Stimulated activated memory B cell treated with anti-CD40 and anti-IgM and Interleukin-4, amounts not matched to agents 10 μg/mL and 1 μg/mL and 100 μg/mL, for 72 hours (primary cell): ENCODE results near the gene ELOF1.
A peak's percentile ranks its signal among the peaks of the same experiment; 100 is the strongest.

Experiments used
- ATAC-seq: fragments of 150-1000 bp; cut with Tn5 transposase; 2 replicates; pipeline ENCODE4 v1.10.0; 2021
- H3K27ac Mint-ChIP-seq: one replicate; pipeline ENCODE4 v1.8.0; 2022; ENCODE audit warnings: mild to moderate bottlenecking, mixed read lengths
- H3K27me3 Mint-ChIP-seq: one replicate; pipeline ENCODE4 v1.8.0; 2022; ENCODE audit warnings: mixed read lengths
- H3K36me3 Mint-ChIP-seq: one replicate; pipeline ENCODE4 v1.8.0; 2022; ENCODE audit warnings: mixed read lengths
- H3K4me1 Mint-ChIP-seq: one replicate; pipeline ENCODE4 v1.8.0; 2022; ENCODE audit warnings: mixed read lengths
- H3K4me3 Mint-ChIP-seq: one replicate; pipeline ENCODE4 v1.8.0; 2022; ENCODE audit warnings: mild to moderate bottlenecking, moderate library complexity, mixed read lengths
- H3K9me3 Mint-ChIP-seq: one replicate; pipeline ENCODE4 v1.8.0; 2022; ENCODE audit warnings: mixed read lengths

Gene ELOF1

GRCh38 chr19:11530432-11530831 is 28.6 kb downstream of the ELOF1 start:
- H3K4me3 Mint-ChIP-seq: no peak overlapping the region
- H3K36me3 Mint-ChIP-seq: peaks cover 5% of the 10 kb centered on the region
- no peaks in the 10 kb centered on the region for H3K9me3 Mint-ChIP-seq
- H3K27me3 Mint-ChIP-seq: no peaks in the 10 kb centered on the region
- no peak overlapping the region for H3K27ac Mint-ChIP-seq
- no peak for ATAC-seq
- H3K4me1 Mint-ChIP-seq: peaks cover 33% of the 10 kb centered on the region

- Mint-ChIP-seq H3K9me3 (no peaks in the 10 kb centered on the region), H3K27me3 (no peaks in the 10 kb centered on the region), H3K4me3 (peak within 1 kb of the TSS; percentile 100), H3K27ac (peak within 1 kb of the TSS; percentile 98), H3K36me3 (peaks cover 5% of the 10 kb centered on the region), H3K4me1 (peaks cover 16% of the 10 kb centered on the region)
- ATAC-seq: peak; percentile 100
Observed at GRCh38 chr19:11528551-11529341, 30.3 kb downstream of the ELOF1 start, which contains the start of gene ECSIT. Gene ECSIT (minus strand): TSS chr19:11529134. CDS start chr19:11519170, 9,964 bp downstream.

GRCh38 chr19:11519138-11519537 is 39.9 kb downstream of the ELOF1 start:
- H3K36me3 Mint-ChIP-seq: peaks cover 36% of the 10 kb centered on the region
- no peak for ATAC-seq

GRCh38 chr19:11513946-11514345 is 45.1 kb downstream of the ELOF1 start:
- Mint-ChIP-seq H3K4me3 (no peak overlapping the region), H3K27me3 (no peaks in the 10 kb centered on the region), H3K9me3 (no peaks in the 10 kb centered on the region), H3K4me1 (no peaks in the 10 kb centered on the region), H3K36me3 (peaks cover 51% of the 10 kb centered on the region), H3K27ac (no peak overlapping the region)
- ATAC-seq: no peak

More at GRCh38 chr19:11519138-11519537, 39.9 kb downstream of the ELOF1 start:
- H3K27ac Mint-ChIP-seq: no peak overlapping the region
- H3K4me3 Mint-ChIP-seq: no peak overlapping the region
- H3K27me3 Mint-ChIP-seq: no peaks in the 10 kb centered on the region
- H3K4me1 Mint-ChIP-seq: no peaks in the 10 kb centered on the region
- no peaks in the 10 kb centered on the region for H3K9me3 Mint-ChIP-seq

GRCh38 chr19:11510444-11510843 is 48.6 kb downstream of the ELOF1 start:
- ATAC-seq: no peak
- peaks cover 43% of the 10 kb centered on the region for H3K36me3 Mint-ChIP-seq
- no peak overlapping the region for H3K27ac Mint-ChIP-seq
- H3K4me1 Mint-ChIP-seq: peaks cover 21% of the 10 kb centered on the region
- no peak overlapping the region for H3K4me3 Mint-ChIP-seq
- no peaks in the 10 kb centered on the region for H3K27me3 Mint-ChIP-seq
- no peaks in the 10 kb centered on the region for H3K9me3 Mint-ChIP-seq

GRCh38 chr19:11507370-11508078 is 51.5 kb downstream of the ELOF1 start:
- peaks cover 20% of the 10 kb centered on the region for H3K36me3 Mint-ChIP-seq
- H3K27ac Mint-ChIP-seq: peak overlapping the region; percentile 91
- no peaks in the 10 kb centered on the region for H3K9me3 Mint-ChIP-seq
- ATAC-seq: no peak
- H3K4me1 Mint-ChIP-seq: peaks cover 32% of the 10 kb centered on the region
- peak overlapping the region; percentile 52 for H3K4me3 Mint-ChIP-seq
- no peaks in the 10 kb centered on the region for H3K27me3 Mint-ChIP-seq

- peak overlapping the region; percentile 91 for H3K27ac Mint-ChIP-seq
- H3K9me3 Mint-ChIP-seq: no peaks in the 10 kb centered on the region
- H3K4me1 Mint-ChIP-seq: peaks cover 32% of the 10 kb centered on the region
- H3K27me3 Mint-ChIP-seq: no peaks in the 10 kb centered on the region
- H3K4me3 Mint-ChIP-seq: peak overlapping the region; percentile 95
- H3K36me3 Mint-ChIP-seq: peaks cover 16% of the 10 kb centered on the region
- ATAC-seq: no peak
Observed at GRCh38 chr19:11506967-11507366, 52.1 kb downstream of the ELOF1 start.

- Mint-ChIP-seq H3K27ac (peak overlapping the region; percentile 91), H3K4me1 (peaks cover 38% of the 10 kb centered on the region), H3K4me3 (peak overlapping the region; percentile 95), H3K36me3 (peaks cover 18% of the 10 kb centered on the region), H3K27me3 (no peaks in the 10 kb centered on the region), H3K9me3 (no peaks in the 10 kb centered on the region)
- ATAC-seq: peak; percentile 59
Observed at GRCh38 chr19:11506101-11506555, 52.9 kb downstream of the ELOF1 start.

- H3K27me3 Mint-ChIP-seq: no peaks in the 10 kb centered on the region
- peaks cover 18% of the 10 kb centered on the region for H3K36me3 Mint-ChIP-seq
- peak within 1 kb of the TSS; percentile 95 for H3K4me3 Mint-ChIP-seq
- H3K27ac Mint-ChIP-seq: peak within 1 kb of the TSS; percentile 91
- peak; percentile 82 for ATAC-seq
- peaks cover 43% of the 10 kb centered on the region for H3K4me1 Mint-ChIP-seq
- no peaks in the 10 kb centered on the region for H3K9me3 Mint-ChIP-seq
Observed at GRCh38 chr19:11505504-11506100, 53.4 kb downstream of the ELOF1 start, which contains the start of gene ZNF653. Gene ZNF653 (minus strand): TSS chr19:11505839. CDS start chr19:11505786, 53 bp downstream.

- H3K36me3 Mint-ChIP-seq: peaks cover 16% of the 10 kb centered on the region
- H3K27me3 Mint-ChIP-seq: no peaks in the 10 kb centered on the region
- ATAC-seq: peak; percentile 97
- no peaks in the 10 kb centered on the region for H3K9me3 Mint-ChIP-seq
- H3K27ac Mint-ChIP-seq: peak overlapping the region; percentile 91
- peak overlapping the region; percentile 95 for H3K4me3 Mint-ChIP-seq
- H3K4me1 Mint-ChIP-seq: peaks cover 44% of the 10 kb centered on the region
Observed at GRCh38 chr19:11505032-11505503, 54.0 kb downstream of the ELOF1 start.

GRCh38 chr19:11504502-11505031 is 54.5 kb downstream of the ELOF1 start:
- Mint-ChIP-seq H3K36me3 (peaks cover 20% of the 10 kb centered on the region), H3K4me1 (peaks cover 44% of the 10 kb centered on the region), H3K27me3 (no peaks in the 10 kb centered on the region), H3K27ac (peak overlapping the region; percentile 91), H3K9me3 (no peaks in the 10 kb centered on the region), H3K4me3 (peak overlapping the region; percentile 95)
- no peak for ATAC-seq
